Left kidney (tissue), 2 donors: ENCODE data around the gene ZC3H4. TPM values are rescaled to one million over a fixed set of nuclear protein-coding genes. Genes with fewer than 3 reads are reported as not detected.

Experiments used
- DNase-seq: peaks from one replicate; pipeline ENCODE4 v3.0.0-alpha.2; 2013
- polyA plus RNA-seq: library from polyadenylated mRNA; unstranded; fragments of 120-200 nt; gene quantifications from one replicate; pipeline ENCODE4 v1.2.1, GENCODE V29; 2013; ENCODE audit not compliant: insufficient read length

ZC3H4 gene
- polyA plus RNA-seq, 1 donor = 46.0 TPM

GRCh38 chr19:47047763-47048405 is 65.7 kb downstream of the ZC3H4 start:
- DNase-seq = peak; percentile 69

DNA sequence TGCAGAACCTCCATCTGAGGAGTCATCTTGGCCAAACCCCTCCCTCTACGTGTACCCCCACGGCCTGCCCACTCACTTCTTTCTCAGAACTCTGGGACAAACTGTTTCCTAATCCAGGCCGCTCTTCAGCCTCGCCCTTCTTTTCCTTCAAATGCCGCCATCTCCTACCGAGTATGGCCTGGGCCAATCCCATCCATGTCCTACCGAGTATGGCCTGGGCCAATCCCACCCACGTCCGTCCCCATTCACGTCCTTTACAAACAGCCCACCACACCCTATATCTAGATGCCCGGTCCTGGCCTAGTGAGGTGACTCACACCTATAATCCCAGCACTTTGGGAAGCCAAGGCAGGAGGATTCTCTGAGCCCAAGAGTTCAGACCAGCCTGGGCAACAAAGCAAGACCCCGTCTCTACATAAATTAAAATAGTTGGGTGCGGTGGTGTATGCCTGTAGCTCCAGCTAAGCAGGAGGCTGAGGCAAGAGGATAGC is 66.3 kb downstream of the ZC3H4 start:
- DNase-seq = no peak

- no peak for DNase-seq
Measured at GRCh38 chr19:47045867-47046470, 67.6 kb downstream of the ZC3H4 start.

DNA sequence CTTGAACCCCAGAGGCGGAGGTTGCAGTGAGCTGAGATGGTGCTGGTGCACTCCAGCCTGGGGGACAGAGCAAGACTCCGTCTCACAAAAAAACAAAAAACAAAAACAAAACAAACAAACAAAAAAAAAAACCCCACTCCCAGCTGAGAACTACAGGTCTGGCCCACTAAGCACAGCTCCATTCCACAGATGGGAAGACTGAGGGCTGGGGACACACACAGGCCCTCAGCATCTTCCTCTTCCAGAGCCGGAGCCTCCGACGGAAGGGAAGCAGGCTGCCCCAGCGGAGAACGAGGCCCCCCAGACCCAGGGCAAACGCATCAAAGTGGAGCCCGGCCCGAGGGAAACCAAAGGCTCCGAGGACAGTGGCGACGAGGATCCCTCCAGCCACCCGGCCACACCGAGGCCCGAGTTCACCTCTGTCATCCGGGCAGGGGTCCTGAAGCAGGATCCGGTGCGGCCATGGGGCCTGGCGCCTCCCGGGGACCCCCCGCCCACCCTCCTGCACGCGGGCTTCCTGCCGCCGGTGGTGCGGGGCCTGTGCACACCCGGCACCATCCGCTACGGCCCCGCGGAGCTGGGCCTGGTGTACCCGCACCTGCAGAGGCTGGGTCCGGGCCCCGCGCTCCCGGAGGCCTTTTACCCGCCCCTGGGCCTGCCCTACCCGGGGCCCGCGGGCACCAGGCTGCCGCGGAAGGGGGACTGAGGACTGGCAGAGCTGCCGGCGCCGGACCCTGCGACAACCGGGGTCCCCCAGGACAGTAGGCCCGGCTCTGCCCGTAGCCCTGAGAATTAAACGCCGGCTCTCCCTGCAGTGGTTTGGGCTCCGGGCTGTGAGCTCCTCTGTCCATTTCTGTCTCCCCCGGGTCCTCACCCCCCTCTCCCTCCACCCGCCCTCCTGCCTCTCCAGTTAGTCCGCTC is 68.4 kb downstream of the ZC3H4 start:
- no peak for DNase-seq

- DNase-seq = no peak
Measured at GRCh38 chr19:47040869-47041268, 72.7 kb downstream of the ZC3H4 start.

- no peak for DNase-seq
Measured at GRCh38 chr19:47039239-47039874, 74.2 kb downstream of the ZC3H4 start.

- no peak for DNase-seq
Measured at GRCh38 chr19:47037766-47038165, 75.8 kb downstream of the ZC3H4 start.

DNA sequence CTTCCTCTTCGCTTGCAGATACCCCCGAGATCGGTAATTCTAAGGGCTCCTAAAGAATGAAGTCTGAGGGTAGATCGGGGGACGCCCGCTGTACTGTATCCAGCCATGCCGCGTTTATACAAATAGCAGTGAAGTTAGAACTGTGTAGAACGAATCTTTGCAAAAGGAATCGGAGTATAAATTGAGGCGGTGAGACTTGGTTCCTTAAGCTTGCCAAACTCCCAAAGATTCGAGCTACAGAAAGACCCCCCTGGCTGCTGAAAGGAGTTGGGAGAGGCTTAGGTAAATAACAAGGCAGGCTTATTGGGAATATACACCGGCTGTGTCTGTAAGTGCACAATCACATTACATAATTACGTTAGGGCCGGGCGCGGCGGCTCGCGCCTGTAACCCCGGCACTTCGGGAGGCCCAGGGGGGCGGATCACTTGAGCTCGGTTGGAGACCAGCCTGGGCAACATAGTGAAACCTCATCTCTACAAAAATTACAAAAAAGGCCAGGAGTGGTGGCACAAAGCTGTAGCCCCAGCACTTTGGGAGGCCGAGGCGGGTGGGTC is 77.4 kb downstream of the ZC3H4 start:
- DNase-seq = no peak

- peak; percentile 85 for DNase-seq
Measured at GRCh38 chr19:47035127-47036096, 78.2 kb downstream of the ZC3H4 start.

DNA sequence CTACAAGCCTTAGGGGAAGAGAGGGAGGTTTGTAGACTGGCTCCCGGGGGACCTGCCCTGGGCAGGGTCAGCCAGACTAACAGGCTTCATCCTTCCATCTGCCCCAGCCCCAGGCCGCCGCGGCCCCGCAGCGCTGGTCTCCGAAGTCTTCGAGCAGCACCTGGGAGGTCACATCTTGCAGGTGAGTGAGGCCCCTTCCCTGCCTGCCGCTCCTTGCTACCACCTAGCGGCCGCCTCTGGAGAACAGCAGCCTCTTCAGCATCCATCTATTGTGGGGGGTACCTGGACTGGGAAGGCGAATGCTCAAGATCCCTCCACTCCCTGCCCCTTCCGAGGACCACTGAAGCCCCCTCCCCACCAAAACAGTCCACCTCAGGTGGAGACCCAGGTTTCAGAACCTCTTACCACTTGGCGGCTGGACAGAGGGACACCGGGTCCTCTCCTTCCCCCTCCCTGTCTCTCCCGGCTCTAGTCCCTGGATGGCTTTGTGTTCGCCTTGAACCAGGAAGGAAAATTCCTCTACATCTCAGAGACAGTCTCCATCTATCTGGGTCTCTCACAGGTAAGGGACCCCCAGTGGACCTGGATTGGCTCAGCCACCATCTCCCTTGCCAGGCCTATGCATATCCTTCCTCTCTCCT is 81.3 kb downstream of the ZC3H4 start:
- DNase-seq = no peak

DNA sequence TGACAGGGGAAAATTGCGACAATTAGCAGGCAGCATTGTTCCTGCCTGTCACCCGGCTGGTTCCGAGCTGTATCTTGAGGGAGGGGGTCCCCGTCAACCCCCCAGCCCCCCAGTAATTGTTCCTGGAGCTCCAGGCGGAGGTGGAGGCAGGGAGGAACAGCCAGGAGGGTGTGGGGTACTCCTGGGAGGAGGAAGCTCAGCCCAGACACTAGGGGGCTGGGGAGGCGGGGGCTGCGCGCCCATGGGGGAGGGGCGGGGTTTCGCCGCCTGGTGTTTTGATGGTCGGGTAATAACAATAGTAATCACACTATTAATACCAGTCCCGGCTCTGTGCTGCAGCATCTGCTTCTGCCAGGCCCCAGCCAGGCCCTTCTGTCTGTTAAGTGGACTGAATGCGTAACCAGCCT is 85.4 kb downstream of the ZC3H4 start:
- DNase-seq = no peak

DNA sequence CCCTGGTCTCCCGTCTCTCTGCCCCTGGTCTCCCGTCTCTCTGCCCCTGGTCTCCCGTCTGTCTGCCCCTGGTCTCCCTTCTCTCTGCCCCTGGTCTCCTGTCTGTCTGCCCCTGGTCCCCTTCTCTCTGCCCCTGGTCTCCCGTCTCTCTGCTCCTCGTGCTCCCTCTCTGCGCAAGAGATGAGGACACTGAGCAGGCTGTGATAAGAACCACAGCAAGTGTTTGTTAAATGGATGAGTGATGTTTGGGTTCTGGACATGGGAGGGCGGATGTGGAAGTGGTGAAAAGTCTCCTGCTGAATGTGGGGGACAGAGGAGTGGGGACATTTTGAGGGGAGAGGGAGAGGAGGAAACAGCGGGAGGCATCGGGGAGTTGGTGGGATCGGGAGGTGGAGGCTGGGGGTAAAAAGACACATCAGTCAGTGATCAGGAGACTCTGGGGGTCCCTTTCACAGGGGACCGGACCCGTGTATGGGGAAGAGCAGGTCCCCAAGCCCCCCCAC is 85.9 kb downstream of the ZC3H4 start:
- no peak for DNase-seq

GRCh38 chr19:47026889-47027288 is 86.7 kb downstream of the ZC3H4 start:
- DNase-seq = no peak

DNA sequence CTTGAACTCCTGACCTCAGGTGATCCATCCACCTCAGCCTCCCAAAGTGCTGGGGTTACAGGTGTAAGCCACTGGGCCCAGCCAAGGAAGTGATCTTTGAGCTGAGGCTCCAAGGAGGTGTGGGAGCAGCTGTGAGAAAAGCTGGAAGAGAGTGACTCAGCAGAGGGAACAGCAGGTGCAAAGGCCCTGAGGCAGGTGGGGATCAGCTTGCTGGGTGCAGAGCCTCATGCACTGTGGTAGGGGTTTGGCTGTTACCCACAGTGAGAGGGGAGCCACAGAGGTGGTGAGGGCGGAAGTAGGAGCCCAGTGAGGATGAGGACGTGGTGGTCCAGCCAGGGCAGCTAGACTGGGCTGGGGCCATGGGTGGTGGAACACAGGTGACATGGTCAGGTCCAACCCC is 87.4 kb downstream of the ZC3H4 start:
- DNase-seq = no peak

DNA sequence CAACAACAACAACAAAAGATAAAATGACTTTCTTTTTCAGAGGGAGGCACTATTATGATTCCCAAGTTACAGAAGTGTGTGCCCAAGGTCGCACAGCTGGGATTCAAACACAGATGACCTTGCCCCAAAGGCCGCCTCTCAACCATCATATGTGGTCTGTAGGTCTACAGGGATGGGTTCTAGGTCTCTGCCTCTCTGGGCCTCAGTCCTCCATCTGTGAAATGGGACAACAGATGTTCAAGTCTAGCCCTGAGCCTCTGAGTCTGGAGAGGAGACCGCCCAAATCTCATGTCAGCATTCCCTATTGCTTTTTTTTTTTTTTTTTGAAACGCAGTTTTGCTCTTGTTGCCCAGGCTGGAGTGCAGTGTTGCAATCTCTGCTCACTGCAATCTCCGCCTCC is 89.1 kb downstream of the ZC3H4 start:
- DNase-seq = no peak

GRCh38 chr19:47023448-47023794 is 90.2 kb downstream of the ZC3H4 start:
- no peak for DNase-seq

- no peak for DNase-seq
Measured at GRCh38 chr19:47022541-47023447, 90.8 kb downstream of the ZC3H4 start.

DNA sequence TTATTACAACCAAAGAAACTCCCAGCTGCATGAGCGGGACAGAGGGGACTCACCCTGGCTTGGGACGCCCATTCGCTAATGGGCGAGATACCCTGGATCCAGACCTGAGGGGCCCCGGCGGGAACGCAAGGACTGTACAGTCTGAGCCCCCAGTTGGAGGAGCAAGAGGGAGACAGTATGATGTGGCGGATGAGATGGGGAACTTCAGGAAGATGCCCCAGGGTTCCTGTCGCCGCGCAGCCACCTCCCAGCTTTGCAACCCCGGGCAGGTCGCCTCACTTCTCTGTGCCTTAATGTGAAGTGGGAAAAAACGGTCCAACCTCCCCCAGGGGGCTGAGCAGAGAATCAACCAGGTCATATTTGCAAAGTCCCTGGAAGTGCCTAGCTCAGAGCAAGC is 91.4 kb downstream of the ZC3H4 start:
- no peak for DNase-seq

DNA sequence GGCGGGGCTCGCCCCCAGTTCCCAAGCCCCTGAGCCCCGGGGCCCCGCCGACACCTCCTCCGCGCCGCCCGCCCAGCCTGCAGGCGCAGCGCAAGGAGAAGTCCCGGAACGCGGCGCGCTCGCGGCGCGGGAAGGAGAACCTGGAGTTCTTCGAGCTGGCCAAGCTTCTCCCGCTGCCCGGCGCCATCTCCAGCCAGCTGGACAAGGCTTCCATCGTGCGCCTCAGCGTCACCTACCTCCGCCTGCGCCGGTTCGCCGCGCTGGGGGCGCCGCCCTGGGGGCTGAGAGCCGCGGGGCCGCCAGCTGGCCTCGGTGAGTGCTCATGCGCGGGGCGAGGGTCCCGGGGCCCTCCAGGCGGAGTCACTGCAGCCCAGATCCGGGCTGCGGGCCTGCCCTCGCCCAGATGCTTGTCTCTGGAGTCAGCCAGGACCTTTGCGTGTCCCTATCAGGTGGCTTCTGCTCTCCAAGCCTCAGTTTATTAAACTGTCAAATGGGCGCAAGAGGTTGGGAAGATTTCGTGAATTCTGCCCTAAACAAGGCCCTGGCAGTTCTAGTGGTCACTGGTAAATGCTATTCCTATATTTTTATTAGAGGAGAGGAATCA is 91.9 kb downstream of the ZC3H4 start:
- no peak for DNase-seq
